K562 (cell line): Measurements from ENCODE around the gene AP3B2. TPM values are rescaled to one million over a fixed set of nuclear protein-coding genes. Genes with fewer than 3 reads are reported as not detected.

Experiments used
- CBFA2T3 ChIP-seq: fragments of 450-650 bp; IDR thresholded peaks from 2 replicates; pipeline ENCODE4 v1.6.1; 2017
- CHCHD3 ChIP-seq: fragments of 250-450 bp; sonication (Bioruptor Pico); IDR thresholded peaks from 2 replicates; pipeline ENCODE4 v2.1.2; 2022; ENCODE audit warnings: mild to moderate bottlenecking
- EGR1 ChIP-seq: fragments of 450-650 bp; conservative IDR thresholded peaks from 2 replicates; pipeline ENCODE4 v1.6.1; 2017; ENCODE audit warnings: mild to moderate bottlenecking
- HLTF ChIP-seq: fragments of 450-650 bp; IDR thresholded peaks from 2 replicates; pipeline ENCODE4 v1.6.1; 2016
- HNRNPH1 ChIP-seq: fragments of 200-400 bp; formaldehyde crosslinking; optimal IDR thresholded peaks from 2 replicates; pipeline ENCODE3; 2017; ENCODE audit warnings: low read depth, mild to moderate bottlenecking, low read length, moderate library complexity
- KDM4B ChIP-seq, 2 experiments: fragments of 450-650 bp in 1 of 2; sonication (generic) in 1 of 2; IDR thresholded peaks; 2 replicates each; pipeline ENCODE4 v1.6.1; 2016 to 2017; ENCODE audit warnings: borderline replicate concordance in 2 of 2, antibody characterized with exemption in 1 of 2, low read depth in 1 of 2, mild to moderate bottlenecking in 1 of 2
- NEUROD1 ChIP-seq: fragments of 150-350 bp; IDR thresholded peaks from 2 replicates; pipeline ENCODE4 v1.6.1; 2014; ENCODE audit warnings: borderline replicate concordance, low read length, low read depth; ENCODE audit not compliant: partially characterized antibody
- PCBP2 ChIP-seq: fragments of 200-400 bp; formaldehyde crosslinking; IDR thresholded peaks from 2 replicates; pipeline ENCODE4 v1.6.1; 2018; ENCODE audit warnings: low read length, low read depth, mild to moderate bottlenecking, moderate library complexity; ENCODE audit not compliant: poor library complexity, severe bottlenecking
- POU5F1 ChIP-seq: fragments of 150-350 bp; IDR thresholded peaks from 2 replicates; pipeline ENCODE4 v1.6.1; 2014; ENCODE audit warnings: borderline replicate concordance, low read length, low read depth, mild to moderate bottlenecking; ENCODE audit not compliant: partially characterized antibody
- RBFOX2 ChIP-seq: fragments of 200-400 bp; formaldehyde crosslinking; IDR thresholded peaks from 2 replicates; pipeline ENCODE4 v1.6.1; 2017; ENCODE audit warnings: low read depth, mild to moderate bottlenecking, low read length, moderate library complexity
- SMARCB1 ChIP-seq: IDR thresholded peaks from 2 replicates; pipeline ENCODE4 v1.6.1; 2011; ENCODE audit warnings: improper control_type of control experiment, low read depth; ENCODE audit not compliant: insufficient read length
- TARDBP ChIP-seq: fragments of 450-650 bp; IDR thresholded peaks from 2 replicates; pipeline ENCODE4 v1.6.1; 2016
- THRA ChIP-seq: fragments of 450-650 bp; IDR thresholded peaks from 2 replicates; pipeline ENCODE4 v1.6.1; 2017; ENCODE audit warnings: mild to moderate bottlenecking, moderate library complexity
- UBTF ChIP-seq, 2 experiments: IDR thresholded peaks; 2 replicates each; pipeline ENCODE4 v1.6.1; 2012; ENCODE audit warnings: improper control_type of control experiment in 2 of 2, low read depth in 2 of 2, low read length in 2 of 2, borderline replicate concordance in 1 of 2
- ZBTB26 ChIP-seq: fragments of 450-650 bp; formaldehyde crosslinking; IDR thresholded peaks from 2 replicates; pipeline ENCODE4 v1.4.0; 2022; ENCODE audit warnings: missing genetic modification characterization
- ZBTB5 ChIP-seq: fragments of 450-650 bp; IDR thresholded peaks from 2 replicates; pipeline ENCODE4 v1.6.1; 2017; ENCODE audit warnings: antibody characterized with exemption
- ZBTB7A ChIP-seq: IDR thresholded peaks from 2 replicates; pipeline ENCODE4 v1.6.1; 2011; ENCODE audit warnings: low read depth, mild to moderate bottlenecking, low read length, moderate library complexity, borderline replicate concordance; ENCODE audit not compliant: control insufficient read depth
- ZNF121 ChIP-seq: sonication (generic); formaldehyde crosslinking; conservative IDR thresholded peaks from 2 replicates; pipeline ENCODE4 v1.8.0; 2022; ENCODE audit warnings: missing genetic modification reagents
- ZNF175 ChIP-seq: fragments of 200-800 bp; sonication (Bioruptor generic); IDR thresholded peaks from 2 replicates; pipeline ENCODE4 v1.6.1; 2016; ENCODE audit warnings: low read depth, mild to moderate bottlenecking, missing genetic modification characterization, missing compliant biosample characterization
- ZNF395 ChIP-seq: fragments of 200-800 bp; sonication (Bioruptor generic); IDR thresholded peaks from 2 replicates; pipeline ENCODE4 v1.6.1; 2017; ENCODE audit warnings: missing genetic modification characterization, missing compliant biosample characterization
- ZNF668 ChIP-seq: fragments of 250-450 bp; sonication (Bioruptor Pico); IDR thresholded peaks from 2 replicates; pipeline ENCODE4 v1.8.0; 2022; ENCODE audit warnings: mild to moderate bottlenecking, inconsistent platforms
- polyA plus RNA-seq, 8 experiments: library from polyadenylated mRNA; depleted of rRNA in 4 of 8; stranded (reverse) in 5 of 8; unstranded in 3 of 8; fragments of >200 nt; fragmentation: Nextera tagmentation in 2 of 8; fragmentation: Illumina TruSeq in 1 of 8; extraction: Ambion mirVana in 2 of 8; extraction: Trizol in 1 of 8; gene quantifications; 2 replicates each; pipeline versions ENCODE4 v1.2.1 to v1.2.3, GENCODE V29; 2011 to 2014; ENCODE audit warnings: inconsistent platforms in 1 of 8, missing spikeins in 1 of 8
- total RNA-seq, 7 experiments: library from RNA; depleted of rRNA in 6 of 7; stranded (reverse); fragments of >200 nt in 6 of 7; fragmentation: Illumina TruSeq in 2 of 7; extraction: Trizol in 2 of 7; gene quantifications; 2 replicates each; pipeline versions ENCODE4 v1.2.1 to v1.2.3, GENCODE V29; 2011 to 2021; ENCODE audit warnings: low replicate concordance in 1 of 7

Gene AP3B2
- total and polyA plus RNA-seq, 9 of the 15 experiments (the other 6 are each of a cell fraction or from before 2014, with no cell fraction given), result 0.03 to 0.15 (median 0.10) TPM; not detected in 2

- no peak for TF ChIP-seq POU5F1
- no peak for TF ChIP-seq ZNF395
- TF ChIP-seq NEUROD1, result no peak
- TF ChIP-seq ZBTB5, result no peak
- TF ChIP-seq PCBP2, result no peak
- no peak for TF ChIP-seq CHCHD3 (CRISPR knock-in tag)
- TF ChIP-seq THRA, result no peak
- no peak for TF ChIP-seq SMARCB1
- TF ChIP-seq ZNF668 (CRISPR knock-in tag), result no peak
- TF ChIP-seq HLTF, result no peak
- no peak for TF ChIP-seq ZNF121 (CRISPR knock-in tag)
- TF ChIP-seq CBFA2T3, result peak; percentile 19; the same call in 1 of the 2 replicates
- TF ChIP-seq KDM4B (IDR thresholded peaks at IDR 0.05; ENCODE audit: borderline replicate concordance in 2 of 2, low read depth in 1 of 2), result no peak
- no peak for TF ChIP-seq ZNF175 (CRISPR knock-in tag)
- TF ChIP-seq RBFOX2, result no peak
- TF ChIP-seq ZBTB7A, result no peak
- TF ChIP-seq HNRNPH1, result no peak
- TF ChIP-seq ZBTB26 (CRISPR knock-in tag), result no peak
- no peak for TF ChIP-seq EGR1
- no peak for TF ChIP-seq TARDBP
- TF ChIP-seq UBTF (IDR thresholded peaks at IDR 0.05; ENCODE audit: borderline replicate concordance in 1 of 2, low read depth in 2 of 2, low read length in 2 of 2), result no peak
Observed at GRCh38 chr15:82663186-82663600, 46.5 kb downstream of the AP3B2 start (continued).
